Calu3 (cell line): ENCODE data around the gene LAMA5. TPM values are rescaled to one million over a fixed set of nuclear protein-coding genes. Genes with fewer than 3 reads are reported as not detected.

Experiments
- BruUV-seq: library from RNA; stranded (reverse); fragments of 400-500 nt; replicated peaks from 2 replicates; lab custom pipeline; 2021; lab: Mats Ljungman, UMichigan
- CTCF ChIA-PET: fragments of 300-600 bp; sonication (Branson Sonifier 250); formaldehyde crosslinking; loops from one replicate; lab custom pipeline; 2022; ENCODE audit warnings: antibody characterized with exemption; lab: Charles Lee
- DNase-seq: peaks from one replicate; pipeline ENCODE4 v3.0.0; 2022
- H3K27ac Mint-ChIP-seq: one replicate; pipeline ENCODE4 v1.8.0; 2022; ENCODE audit warnings: mixed read lengths; ENCODE audit not compliant: unreplicated experiment
- H3K27me3 Mint-ChIP-seq: one replicate; pipeline ENCODE4 v1.8.0; 2022; ENCODE audit warnings: mixed read lengths; ENCODE audit not compliant: unreplicated experiment
- H3K36me3 Mint-ChIP-seq: one replicate; pipeline ENCODE4 v1.8.0; 2022; ENCODE audit warnings: mild to moderate bottlenecking, moderate library complexity, mixed read lengths; ENCODE audit not compliant: insufficient read depth, unreplicated experiment
- H3K4me1 Mint-ChIP-seq: one replicate; pipeline ENCODE4 v1.8.0; 2022; ENCODE audit warnings: mild to moderate bottlenecking, low read depth, mixed read lengths; ENCODE audit not compliant: unreplicated experiment
- H3K4me3 Mint-ChIP-seq: one replicate; pipeline ENCODE4 v1.8.0; 2022; ENCODE audit warnings: mild to moderate bottlenecking, low read depth, moderate library complexity, mixed read lengths; ENCODE audit not compliant: unreplicated experiment
- H3K9me3 Mint-ChIP-seq: one replicate; pipeline ENCODE4 v1.8.0; 2022; ENCODE audit warnings: low read depth, mixed read lengths; ENCODE audit not compliant: unreplicated experiment
- CTCF ChIP-seq: fragments of 200-600 bp; IDR thresholded peaks from one replicate; pipeline ENCODE4 v1.8.0; 2022; ENCODE audit warnings: antibody characterized with exemption; ENCODE audit not compliant: unreplicated experiment
- intact Hi-C: fragments of 100-400 bp; cut with micrococcal nuclease; formaldehyde crosslinking; loops from one replicate; pipeline ENCODE4 v1.10.0; 2022; ENCODE audit not compliant: unreplicated experiment
- total RNA-seq: library from RNA; stranded (reverse); gene quantifications from 2 replicates; pipeline ENCODE4 v1.2.3, GENCODE V29; 2022

LAMA5 gene
- total RNA-seq, 1 experiment from 2014 or later: 763 TPM

GRCh38 chr20:62307226-62308101 lies 59.6 kb downstream of the LAMA5 start:
- Mint-ChIP-seq H3K4me3 (no peak overlapping the region), H3K27ac (peak overlapping the region; percentile 41), H3K4me1 (peaks cover 38% of the 10 kb centered on the region), H3K27me3 (no peaks in the 10 kb centered on the region), H3K9me3 (no peaks in the 10 kb centered on the region), H3K36me3 (peaks cover 93% of the 10 kb centered on the region)
- CTCF ChIA-PET: interaction anchor here (1.2 to 1.5 kb wide), 2 partner anchors 56 to 75 kb away, joined by 3 to 9 read pairs; no protein-coding TSS in a partner anchor
- BruUV-seq: no TSS peak
- TF ChIP-seq CTCF: no peak
- intact Hi-C loops: loop anchor here (10.0 kb wide), 1 partner anchor 177 kb away; no protein-coding TSS in a partner anchor
- no peak for DNase-seq

GRCh38 chr20:62306414-62307187 lies 60.5 kb downstream of the LAMA5 start:
- CTCF ChIA-PET: interaction anchor here (1.2 to 1.5 kb wide), 2 partner anchors 57 to 76 kb away, joined by 3 to 9 read pairs; no protein-coding TSS in a partner anchor
- no peak for TF ChIP-seq CTCF
- peak overlapping the region; percentile 41 for H3K27ac Mint-ChIP-seq
- DNase-seq: no peak
- BruUV-seq: no TSS peak
- H3K4me1 Mint-ChIP-seq: peaks cover 38% of the 10 kb centered on the region
- peaks cover 94% of the 10 kb centered on the region for H3K36me3 Mint-ChIP-seq
- intact Hi-C loops: loop anchor here (10.0 kb wide), 1 partner anchor 178 kb away; no protein-coding TSS in a partner anchor
- no peaks in the 10 kb centered on the region for H3K27me3 Mint-ChIP-seq
- no peaks in the 10 kb centered on the region for H3K9me3 Mint-ChIP-seq
- H3K4me3 Mint-ChIP-seq: no peak overlapping the region

- CTCF ChIA-PET: interaction anchor here (1.2 to 1.5 kb wide), 4 partner anchors 59 to 81 kb away, joined by 3 to 9 read pairs (median 5); partner anchors contain the start of gene RPS21
- Mint-ChIP-seq H3K27me3 (no peaks in the 10 kb centered on the region), H3K36me3 (peaks cover 98% of the 10 kb centered on the region), H3K4me1 (peaks cover 38% of the 10 kb centered on the region), H3K9me3 (no peaks in the 10 kb centered on the region), H3K27ac (peak overlapping the region; percentile 86), H3K4me3 (peak overlapping the region; percentile 84)
- no peak for DNase-seq
- no TSS peak for BruUV-seq
- intact Hi-C loops: loop anchor here (10.0 kb wide), 1 partner anchor 179 kb away; no protein-coding TSS in a partner anchor
- TF ChIP-seq CTCF: no peak
Observed at GRCh38 chr20:62305765-62306413, 61.2 kb downstream of the LAMA5 start.
